Prostate gland (tissue), 2 donors: ENCODE data around the gene BEX1. TPM values are rescaled to one million over a fixed set of nuclear protein-coding genes. Genes with fewer than 3 reads are reported as not detected.

Source experiments
- DNase-seq: peaks from one replicate; pipeline ENCODE4 v3.0.0-alpha.2; 2019; ENCODE audit warnings: low spot score
- H3K27ac ChIP-seq, 2 donors: fragments of 200-600 bp; sonication (generic); 2 replicates each; pipeline ENCODE4 v1.5.1; 2017 to 2019
- H3K27me3 ChIP-seq: fragments of 200-600 bp; sonication (generic); replicated peaks from 2 replicates; pipeline ENCODE4 v1.5.1; 2019; ENCODE audit not compliant: insufficient read depth
- H3K36me3 ChIP-seq, 2 donors: fragments of 200-600 bp; sonication (generic); 1 replicate in 1 of 2; 2 replicates in 1 of 2; pipeline versions ENCODE4 v1.5.1 to v1.8.1; 2017 to 2019
- H3K4me1 ChIP-seq: fragments of 200-600 bp; sonication (generic); replicated peaks from 2 replicates; pipeline ENCODE4 v1.5.1; 2019
- H3K4me3 ChIP-seq, 2 donors: fragments of 200-600 bp; sonication (generic); 2 replicates each; pipeline ENCODE4 v1.5.1; 2017 to 2019
- H3K9me3 ChIP-seq: fragments of 200-600 bp; sonication (generic); 2 replicates; pipeline ENCODE4 v1.5.1; 2017
- CTCF ChIP-seq, 4 experiments: fragments of 200-600 bp in 2 of 4; fragments of 450-650 bp in 2 of 4; sonication (generic) in 2 of 4; IDR thresholded peaks; 1 replicate in 3 of 4; 2 replicates in 1 of 4; pipeline ENCODE4 v1.5.1; 2016 to 2019; ENCODE audit warnings: antibody characterized with exemption in 4 of 4, mild to moderate bottlenecking in 2 of 4, moderate library complexity in 2 of 4
- POLR2A ChIP-seq: fragments of 450-650 bp; IDR thresholded peaks from one replicate; pipeline ENCODE4 v1.6.1; 2016; ENCODE audit warnings: antibody characterized with exemption, mild to moderate bottlenecking
- POLR2AphosphoS5 ChIP-seq: sonication (generic); formaldehyde crosslinking; IDR thresholded peaks from one replicate; pipeline ENCODE4 v1.6.1; 2017; ENCODE audit warnings: antibody characterized with exemption
- WGBS: methylation state at CpG from one replicate; pipeline ENCODE4 v1.1.5; 2018; 5-methylcytosine and 5-hydroxymethylcytosine counted together
- intact Hi-C: fragments of 100-400 bp; cut with DNase I; formaldehyde crosslinking; loops from one replicate; pipeline ENCODE4 v1.14.2; 2022
- total RNA-seq, 2 donors: library from RNA; depleted of rRNA; stranded (reverse); fragments of >200 nt; gene quantifications; one replicate each; pipeline ENCODE4 v1.1.0, GENCODE V29; 2016

Gene BEX1
- total RNA-seq, 2 donors from 2014 or later: 19.8 to 295 TPM

GRCh38 chrX:103012945-103013344 lies 51.0 kb downstream of the BEX1 start:
- Histone ChIP-seq H3K4me1 (no peaks in the 10 kb centered on the region), H3K9me3 (no peaks in the 10 kb centered on the region), H3K27me3 (no peaks in the 10 kb centered on the region), H3K36me3 (no peaks in the 10 kb centered on the region), H3K4me3 (no peak overlapping the region), H3K27ac (no peak overlapping the region)
- DNase-seq: no peak
- WGBS: 39% methylated on average over 3 of the region's 3 CpGs
- TF ChIP-seq POLR2AphosphoS5 (no peak), POLR2A (no peak), CTCF (IDR thresholded peaks at IDR 0.05) (no peak)
- intact Hi-C loops: no loop called here

Other genes with a start within 250 kb of the BEX1 start
- 1 to 10 TPM in 1 of 2 donors, under 1 TPM in 1; 0.59 to 4.7 TPM for gene RAB40AL, start 126.9 kb downstream of the BEX1 start, total RNA-seq
- gene NXF3, start 29.0 kb upstream of the BEX1 start, total RNA-seq: 100 to 1,000 TPM in 1 of 2 donors, not detected in 1; 257 TPM
- 100 to 1,000 TPM in 1 of 2 donors, 10 to 100 TPM in 1; 60.6 to 116 TPM for gene BEX4, start 150.9 kb upstream of the BEX1 start, total RNA-seq
- 10 to 100 TPM; 59.4 to 90.0 TPM for gene TCEAL8, start 191.0 kb upstream of the BEX1 start, total RNA-seq
- gene TCEAL5, start 212.6 kb upstream of the BEX1 start, total RNA-seq: 10 to 100 TPM in 1 of 2 donors, not detected in 1; 48.4 TPM
- 10 to 100 TPM; 41.2 to 79.0 TPM for gene BEX2, start 246.8 kb upstream of the BEX1 start, total RNA-seq